SH-SY5Y (cell line): Measurements from ENCODE around the gene RGSL1.

ENCODE experiments used
- GATA2 ChIP-seq: IDR thresholded peaks from 2 replicates; pipeline ENCODE4 v1.6.1; 2011; ENCODE audit warnings: mild to moderate bottlenecking, low read depth, low read length
- GATA3 ChIP-seq: IDR thresholded peaks from 2 replicates; pipeline ENCODE4 v1.6.1; 2011; ENCODE audit warnings: low read depth, mild to moderate bottlenecking, low read length, moderate library complexity

RGSL1 gene

GRCh38 chr1:182602935-182603645 is 153.1 kb downstream of the RGSL1 start:
- peak; percentile 23; the same call in 1 of the 2 replicates for TF ChIP-seq GATA2
- no peak for TF ChIP-seq GATA3

GRCh38 chr1:182603646-182604174 is 153.8 kb downstream of the RGSL1 start:
- no peak; the same call in 1 of the 2 replicates for TF ChIP-seq GATA2
- TF ChIP-seq GATA3: no peak

GRCh38 chr1:182604175-182605164 is 154.5 kb downstream of the RGSL1 start, which contains the start of gene RGS16:
Gene RGS16 (minus strand): TSS chr1:182604389. CDS start chr1:182604259, 130 bp downstream.
- no peak for TF ChIP-seq GATA3
- 0 out of 2 replicates have a peak, but pooled peaks have one; percentile 31 for TF ChIP-seq GATA2

GRCh38 chr1:182607566-182607965 is 157.6 kb downstream of the RGSL1 start:
- TF ChIP-seq GATA2: no peak
- no peak for TF ChIP-seq GATA3

- TF ChIP-seq GATA3: no peak
- TF ChIP-seq GATA2: peak; percentile 64; the same call in 1 of the 2 replicates
Measured at GRCh38 chr1:182608236-182608635, 158.3 kb downstream of the RGSL1 start.

- no peak for TF ChIP-seq GATA3
- TF ChIP-seq GATA2: no peak
Measured at GRCh38 chr1:182608845-182609610, 159.1 kb downstream of the RGSL1 start.
